HG02798 (cell line): ENCODE measurements around the gene NFATC1.

Experiments
- ATAC-seq: cut with Tn5 transposase; IDR thresholded peaks from one replicate; pipeline ENCODE4 v1.9.1; 2021; ENCODE audit warnings: mild to moderate bottlenecking; ENCODE audit not compliant: unreplicated experiment, poor library complexity

Gene NFATC1

GRCh38 chr18:79542876-79543750 is 147.4 kb downstream of the NFATC1 start:
- ATAC-seq, result no peak

GRCh38 chr18:79543861-79544385 is 148.2 kb downstream of the NFATC1 start:
- ATAC-seq, result no peak

- no peak for ATAC-seq
Measured at GRCh38 chr18:79544386-79544963, 148.7 kb downstream of the NFATC1 start.

- no peak for ATAC-seq
Measured at GRCh38 chr18:79545255-79545654, 149.5 kb downstream of the NFATC1 start.

- no peak for ATAC-seq
Measured at GRCh38 chr18:79545736-79546171, 150.0 kb downstream of the NFATC1 start.

GRCh38 chr18:79546781-79547272 is 151.1 kb downstream of the NFATC1 start:
- no peak for ATAC-seq

- no peak for ATAC-seq
Measured at GRCh38 chr18:79547413-79548076, 151.8 kb downstream of the NFATC1 start.

- ATAC-seq, result no peak
Measured at GRCh38 chr18:79548077-79548450, 152.3 kb downstream of the NFATC1 start.

GRCh38 chr18:79548621-79548985 is 152.9 kb downstream of the NFATC1 start:
- ATAC-seq, result no peak

GRCh38 chr18:79548986-79549637 is 153.4 kb downstream of the NFATC1 start:
- ATAC-seq, result no peak

- no peak for ATAC-seq
Measured at GRCh38 chr18:79549638-79550000, 153.9 kb downstream of the NFATC1 start.

GRCh38 chr18:79552140-79552631 is 156.5 kb downstream of the NFATC1 start:
- no peak for ATAC-seq

GRCh38 chr18:79552696-79553095 is 157.0 kb downstream of the NFATC1 start:
- ATAC-seq, result no peak

GRCh38 chr18:79553154-79553553 is 157.4 kb downstream of the NFATC1 start:
- no peak for ATAC-seq

- no peak for ATAC-seq
Measured at GRCh38 chr18:79553696-79554095, 158.0 kb downstream of the NFATC1 start.

- ATAC-seq, result no peak
Measured at GRCh38 chr18:79554321-79554720, 158.6 kb downstream of the NFATC1 start.

- ATAC-seq, result no peak
Measured at GRCh38 chr18:79554945-79555645, 159.4 kb downstream of the NFATC1 start.

- ATAC-seq, result no peak
Measured at GRCh38 chr18:79555885-79556284, 160.2 kb downstream of the NFATC1 start.

GRCh38 chr18:79556829-79557585 is 161.3 kb downstream of the NFATC1 start:
- ATAC-seq, result no peak
